RWPE2 (cell line): ENCODE results near the gene UBE2O.

ENCODE experiments used
- ATAC-seq: fragments of 200-7000 bp; cut with Tn5 transposase; 3 replicates; pipeline ENCODE4 v1.9.1; 2021; ENCODE audit warnings: low read depth
- DNase-seq: peaks from one replicate; pipeline ENCODE4 v3.0.0-alpha.2; 2020; ENCODE audit warnings: low spot score
- H3K27ac ChIP-seq: fragments of 450-650 bp; 2 replicates; pipeline ENCODE4 v1.5.1; 2017; ENCODE audit warnings: mild to moderate bottlenecking; ENCODE audit not compliant: poor library complexity, severe bottlenecking
- H3K27me3 ChIP-seq: fragments of 250-450 bp; sonication (Bioruptor Pico); 2 replicates; pipeline ENCODE4 v1.5.1; 2021; ENCODE audit warnings: mild to moderate bottlenecking, moderate library complexity; ENCODE audit not compliant: insufficient read depth, poor library complexity, severe bottlenecking
- H3K36me3 ChIP-seq: fragments of 250-450 bp; sonication (Bioruptor Pico); 2 replicates; pipeline ENCODE4 v1.5.1; 2020; ENCODE audit warnings: low read depth, mild to moderate bottlenecking, moderate library complexity
- H3K4me1 ChIP-seq: fragments of 250-450 bp; sonication (Bioruptor Pico); 2 replicates; pipeline ENCODE4 v1.5.1; 2021; ENCODE audit warnings: mild to moderate bottlenecking, moderate library complexity; ENCODE audit not compliant: insufficient read depth, poor library complexity, severe bottlenecking
- H3K4me3 ChIP-seq: fragments of 250-450 bp; sonication (Bioruptor Pico); 2 replicates; pipeline ENCODE4 v1.5.1; 2021; ENCODE audit warnings: mild to moderate bottlenecking, moderate library complexity; ENCODE audit not compliant: severe bottlenecking
- H3K9me3 ChIP-seq: fragments of 250-450 bp; sonication (Bioruptor Pico); 2 replicates; pipeline ENCODE4 v1.5.1; 2021; ENCODE audit warnings: mild to moderate bottlenecking, moderate library complexity; ENCODE audit not compliant: severe bottlenecking
- TF ChIP-seq, protein P1 (sequence below): fragments of 450-650 bp; IDR thresholded peaks from one replicate; pipeline ENCODE4 v1.5.1; 2017; ENCODE audit warnings: mild to moderate bottlenecking, moderate library complexity; ENCODE audit not compliant: poor library complexity, severe bottlenecking

UBE2O gene

DNA sequence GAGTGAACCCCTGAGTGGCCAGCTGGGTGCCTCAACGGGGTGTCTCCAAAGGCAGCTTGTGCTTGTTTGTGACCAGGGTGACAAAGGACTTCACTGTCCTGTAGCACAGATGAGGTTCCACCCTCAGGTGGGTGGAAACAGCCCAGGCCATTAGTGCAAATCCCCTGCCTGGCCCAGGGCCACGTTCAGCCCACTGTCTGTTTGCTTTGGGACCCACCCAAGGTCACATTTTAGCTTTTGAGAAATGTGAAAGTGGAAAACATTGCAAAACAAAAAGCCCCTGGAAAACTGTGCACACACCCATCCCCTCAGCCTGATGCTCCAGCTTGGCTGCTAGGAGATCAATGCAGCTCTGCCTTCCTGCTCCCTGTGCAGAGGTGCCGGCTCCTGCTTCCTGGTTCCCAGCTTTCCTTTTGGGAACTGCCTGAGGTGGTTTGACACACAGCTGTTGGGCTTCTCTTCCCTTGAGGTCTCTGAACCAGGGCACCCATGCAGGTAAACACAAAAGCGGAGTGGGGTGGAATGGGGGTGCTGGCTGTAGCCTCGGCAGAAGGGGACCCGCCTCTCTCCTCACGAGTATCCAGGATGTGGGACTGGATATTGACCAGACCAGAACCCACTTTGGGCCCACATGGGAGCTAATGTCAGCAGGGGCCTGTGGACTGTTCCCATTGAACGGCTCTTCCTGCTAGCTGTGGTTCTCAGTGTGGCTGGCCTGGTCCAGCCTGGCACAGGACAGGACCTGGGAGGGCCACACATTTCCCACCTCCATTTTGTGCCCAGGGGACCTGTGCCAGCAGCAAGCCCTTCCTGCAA lies 76.4 kb downstream of the UBE2O start:
- no peaks in the 10 kb centered on the region for H3K27me3 ChIP-seq
- TF ChIP-seq, protein P1, sequence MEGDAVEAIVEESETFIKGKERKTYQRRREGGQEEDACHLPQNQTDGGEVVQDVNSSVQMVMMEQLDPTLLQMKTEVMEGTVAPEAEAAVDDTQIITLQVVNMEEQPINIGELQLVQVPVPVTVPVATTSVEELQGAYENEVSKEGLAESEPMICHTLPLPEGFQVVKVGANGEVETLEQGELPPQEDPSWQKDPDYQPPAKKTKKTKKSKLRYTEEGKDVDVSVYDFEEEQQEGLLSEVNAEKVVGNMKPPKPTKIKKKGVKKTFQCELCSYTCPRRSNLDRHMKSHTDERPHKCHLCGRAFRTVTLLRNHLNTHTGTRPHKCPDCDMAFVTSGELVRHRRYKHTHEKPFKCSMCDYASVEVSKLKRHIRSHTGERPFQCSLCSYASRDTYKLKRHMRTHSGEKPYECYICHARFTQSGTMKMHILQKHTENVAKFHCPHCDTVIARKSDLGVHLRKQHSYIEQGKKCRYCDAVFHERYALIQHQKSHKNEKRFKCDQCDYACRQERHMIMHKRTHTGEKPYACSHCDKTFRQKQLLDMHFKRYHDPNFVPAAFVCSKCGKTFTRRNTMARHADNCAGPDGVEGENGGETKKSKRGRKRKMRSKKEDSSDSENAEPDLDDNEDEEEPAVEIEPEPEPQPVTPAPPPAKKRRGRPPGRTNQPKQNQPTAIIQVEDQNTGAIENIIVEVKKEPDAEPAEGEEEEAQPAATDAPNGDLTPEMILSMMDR, result no peak
- H3K9me3 ChIP-seq, result no peaks in the 10 kb centered on the region
- DNase-seq (peak; percentile 54), ATAC-seq (no peak)
- no peak overlapping the region for H3K4me3 ChIP-seq
- H3K27ac ChIP-seq, result no peak overlapping the region
- H3K36me3 ChIP-seq, result no peaks in the 10 kb centered on the region
- peaks cover 18% of the 10 kb centered on the region for H3K4me1 ChIP-seq

DNA sequence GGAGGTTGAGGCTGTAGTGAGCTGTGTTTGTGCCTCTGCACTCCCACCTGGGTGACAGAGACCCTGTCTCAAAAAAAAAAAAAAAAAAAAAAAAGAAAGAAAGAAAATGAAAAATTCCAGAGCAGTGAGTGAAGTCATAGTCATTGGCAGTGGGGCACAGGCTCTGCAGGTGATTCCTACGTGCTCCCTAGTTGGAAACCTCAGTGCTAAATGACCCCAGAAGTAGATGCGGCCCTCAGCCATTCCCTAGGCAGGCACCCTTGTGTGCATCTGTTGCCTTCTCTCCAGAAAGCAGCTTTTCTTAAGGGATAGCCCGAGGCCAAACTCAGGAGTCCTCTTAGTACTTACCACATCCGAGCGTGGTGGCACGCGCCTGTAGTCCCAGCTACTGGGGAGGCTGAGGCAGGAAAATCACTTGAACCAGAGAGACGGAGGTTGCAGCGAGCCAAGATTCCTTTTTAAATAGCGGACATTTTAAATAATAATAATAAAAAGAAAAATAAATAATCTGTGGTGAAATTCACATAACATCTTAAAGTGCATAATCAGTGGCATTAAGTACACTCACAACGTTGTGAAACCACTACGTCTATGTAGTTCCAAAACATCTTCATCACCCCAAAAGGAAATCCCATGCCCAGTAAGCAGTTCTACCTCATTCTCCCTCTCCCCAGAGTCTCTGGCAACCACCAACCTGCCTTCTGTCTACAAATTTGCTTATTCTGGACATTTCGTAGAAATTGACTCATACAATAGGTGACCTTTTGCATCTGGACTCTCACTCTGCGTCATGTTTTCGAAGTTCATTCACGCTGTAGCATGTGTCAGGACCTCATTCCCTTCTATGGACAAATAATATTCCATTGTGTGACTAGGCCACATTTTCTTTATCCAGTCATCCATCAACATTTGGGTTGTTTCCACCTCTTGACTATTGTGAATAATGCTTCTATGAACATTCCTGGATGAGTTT lies 81.0 kb downstream of the UBE2O start:
- peak; percentile 73 for DNase-seq
- Histone ChIP-seq H3K36me3 (no peaks in the 10 kb centered on the region), H3K9me3 (no peaks in the 10 kb centered on the region), H3K4me1 (peaks cover 34% of the 10 kb centered on the region), H3K27ac (peak overlapping the region; percentile 97), H3K4me3 (no peak overlapping the region), H3K27me3 (no peaks in the 10 kb centered on the region)
- TF ChIP-seq, protein P1, result no peak
- ATAC-seq, result peak; percentile 74

DNA sequence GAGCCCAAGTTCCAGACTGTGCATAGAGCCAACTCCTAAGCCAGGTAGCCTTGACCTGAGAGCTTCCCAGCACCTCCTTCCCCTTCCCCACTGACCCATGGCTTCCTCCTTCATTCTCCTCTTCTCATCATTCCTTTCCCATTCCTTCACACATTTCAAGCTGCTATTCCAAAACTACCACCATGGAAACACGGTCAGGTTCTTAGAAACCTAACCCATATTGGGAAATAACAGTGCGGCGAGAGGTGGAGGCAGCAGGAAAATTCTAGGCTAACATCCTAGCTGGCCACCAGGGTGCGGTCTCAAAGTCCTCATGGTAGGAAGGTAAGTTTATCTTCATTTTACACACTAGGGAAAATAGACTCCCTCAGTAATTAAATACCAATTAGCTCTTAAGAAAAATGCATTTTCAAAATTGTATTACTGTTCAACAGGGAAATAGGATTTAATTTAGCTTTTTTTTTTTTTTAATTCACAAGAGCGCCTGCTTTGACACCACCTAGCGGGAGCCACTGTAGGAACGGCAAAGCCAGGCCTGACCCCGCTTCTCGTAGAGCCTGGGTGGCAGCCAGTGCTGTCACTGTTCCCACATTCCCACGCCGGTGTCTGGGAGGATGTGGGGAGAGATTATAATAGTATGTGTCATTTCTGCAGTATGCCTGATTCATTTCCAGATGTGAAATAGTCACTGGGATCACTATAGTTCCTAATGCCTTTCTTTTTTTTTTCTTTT lies 82.5 kb downstream of the UBE2O start:
- Histone ChIP-seq H3K4me1 (peaks cover 34% of the 10 kb centered on the region), H3K27me3 (no peaks in the 10 kb centered on the region), H3K9me3 (no peaks in the 10 kb centered on the region), H3K27ac (peak overlapping the region; percentile 97), H3K4me3 (no peak overlapping the region), H3K36me3 (no peaks in the 10 kb centered on the region)
- ATAC-seq (peak; percentile 72), DNase-seq (peak; percentile 92)
- TF ChIP-seq, protein P1, result peak; percentile 89

DNA sequence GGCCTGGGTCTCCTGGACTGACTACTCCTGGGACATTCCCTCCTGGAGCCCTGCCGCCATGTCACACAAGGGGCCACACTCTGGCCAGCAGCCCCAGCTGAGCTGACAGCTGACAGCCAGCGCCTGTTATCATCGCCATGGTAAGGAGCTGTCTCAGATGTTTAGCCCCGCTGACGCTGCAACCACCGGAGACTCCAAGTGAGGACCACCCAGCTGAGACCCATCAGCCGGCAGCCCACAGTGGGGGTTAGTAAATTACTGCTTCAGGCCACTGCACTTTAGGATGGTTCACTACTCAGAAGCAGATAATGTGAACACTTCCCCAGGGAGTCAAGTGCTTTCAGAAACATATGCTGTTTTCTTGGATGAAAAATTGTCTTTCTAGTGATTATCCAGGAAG lies 83.1 kb downstream of the UBE2O start:
- H3K27me3 ChIP-seq, result no peaks in the 10 kb centered on the region
- ATAC-seq (no peak), DNase-seq (peak; percentile 64)
- TF ChIP-seq, protein P1, result no peak
- H3K36me3 ChIP-seq, result no peaks in the 10 kb centered on the region
- H3K4me3 ChIP-seq, result no peak overlapping the region
- H3K4me1 ChIP-seq, result peaks cover 34% of the 10 kb centered on the region
- H3K27ac ChIP-seq, result peak overlapping the region; percentile 97
- no peaks in the 10 kb centered on the region for H3K9me3 ChIP-seq
